Measurements from ENCODE around the gene FTO.

- TF ChIP-seq POLR2A (IDR thresholded peaks at IDR 0.05) (no peak), CTCF (IDR thresholded peaks at IDR 0.05) (no peak)
Measured at GRCh38 chr16:54056921-54057320, 353.0 kb downstream of the FTO start.

All from adrenal gland (tissue), 5 donors.